Ureter (tissue), 1 donor: ENCODE data around the gene DMAC2L. TPM values are rescaled to one million over a fixed set of nuclear protein-coding genes. Genes with fewer than 3 reads are reported as not detected.

Experiments used
- DNase-seq: peaks from one replicate; pipeline ENCODE4 v3.0.0-alpha.2; 2020; ENCODE audit warnings: low spot score
- total RNA-seq: library from RNA; stranded (reverse); gene quantifications from one replicate; pipeline ENCODE4 v1.2.4, GENCODE V29; 2023
- donor health status: DM: yes; HTN: yes; CAD: no.

The DMAC2L gene
- total RNA-seq, 1 donor from 2014 or later: 31.0 TPM

DNA sequence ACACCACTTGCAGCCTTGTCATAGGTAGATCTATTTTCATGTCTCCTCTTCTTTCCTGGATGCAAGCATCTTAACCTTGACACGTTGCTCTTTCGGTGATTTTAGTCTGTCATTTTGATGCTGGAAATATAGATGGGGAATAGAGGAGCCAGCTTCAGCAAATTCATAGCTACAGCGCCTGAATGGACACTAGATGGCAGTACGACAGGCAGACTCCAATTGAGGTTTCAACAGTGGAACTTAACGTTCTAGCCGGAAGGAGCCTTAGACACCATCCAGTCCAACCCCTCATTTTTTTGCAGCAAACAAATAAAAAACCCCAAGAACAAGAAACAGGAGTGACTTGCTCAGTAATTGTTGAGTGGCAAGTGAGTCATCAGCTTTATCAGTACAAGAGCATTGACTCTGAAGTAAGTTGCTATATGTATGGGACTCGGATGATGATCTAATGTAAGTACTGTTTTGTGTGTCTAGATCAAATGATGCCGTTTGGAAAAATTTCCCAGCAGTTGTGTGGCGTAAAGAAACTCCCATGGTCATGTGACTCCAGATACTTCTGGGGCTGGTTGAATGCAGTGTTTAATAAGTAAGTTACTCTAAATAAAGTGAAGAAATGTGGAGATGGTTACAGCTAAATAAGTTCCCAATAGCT lies 9.0 kb downstream of the DMAC2L start:
- peak; percentile 74 for DNase-seq

DNA sequence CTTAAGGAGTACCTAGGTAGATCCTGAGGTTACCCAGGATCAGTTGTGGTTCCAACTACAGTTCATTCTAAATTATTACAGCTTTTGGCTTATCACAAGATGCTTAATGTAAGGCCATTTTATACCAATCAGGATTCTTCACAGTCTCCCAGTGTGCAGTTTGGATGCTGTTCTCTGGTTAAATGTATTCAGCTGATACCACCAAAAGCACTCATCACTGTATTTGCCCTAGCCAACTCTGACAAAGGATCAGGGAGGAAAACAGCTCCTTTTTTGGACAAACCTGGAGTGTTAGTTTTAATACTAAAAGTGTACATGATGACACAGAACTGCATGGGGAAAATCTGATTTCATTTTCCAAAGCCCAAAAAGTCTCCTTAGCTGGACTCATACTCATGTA lies 19.5 kb downstream of the DMAC2L start:
- DNase-seq: no peak

DNA sequence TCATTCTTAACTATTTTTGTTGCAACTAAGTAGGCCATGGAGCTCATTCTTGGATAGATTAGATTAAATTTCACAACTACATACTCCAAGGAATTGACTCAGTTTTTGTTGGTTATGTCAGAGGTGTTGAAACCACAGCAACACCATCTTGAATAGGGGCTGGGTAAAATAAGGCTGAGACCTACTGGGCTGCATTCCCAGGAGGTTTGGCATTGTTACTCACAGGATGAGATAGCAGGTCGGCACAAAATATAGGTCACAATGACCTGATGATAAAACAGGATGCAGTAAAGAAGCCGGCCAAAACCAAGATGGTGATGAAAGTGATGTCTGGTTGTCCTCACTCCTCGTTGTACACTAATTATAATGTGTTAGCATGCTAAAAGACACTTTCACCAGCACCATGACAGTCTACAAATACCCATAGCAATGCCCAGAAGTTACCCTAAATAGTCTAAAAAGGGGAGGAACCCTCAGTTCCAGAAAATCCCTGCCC lies 20.9 kb downstream of the DMAC2L start:
- DNase-seq: no peak

DNA sequence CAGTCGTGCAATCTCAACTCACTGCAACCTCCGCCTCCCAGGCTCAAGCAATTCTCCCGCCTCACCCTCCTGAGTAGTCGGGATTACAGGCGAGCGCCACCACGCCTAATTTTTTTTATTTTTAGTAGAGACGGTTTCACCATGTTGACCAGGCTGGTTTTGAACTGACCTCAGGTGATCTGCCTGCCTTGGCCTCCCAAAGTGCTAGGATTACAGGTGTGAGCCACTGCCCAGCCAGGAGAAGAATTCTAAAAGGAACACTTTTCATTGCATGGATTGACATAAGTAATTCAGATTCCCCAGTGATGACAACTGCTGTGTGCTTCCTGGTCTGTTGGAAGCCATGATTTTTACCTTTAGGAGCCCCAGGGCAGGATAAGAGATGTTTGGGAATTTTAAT lies 22.1 kb downstream of the DMAC2L start:
- no peak for DNase-seq

DNA sequence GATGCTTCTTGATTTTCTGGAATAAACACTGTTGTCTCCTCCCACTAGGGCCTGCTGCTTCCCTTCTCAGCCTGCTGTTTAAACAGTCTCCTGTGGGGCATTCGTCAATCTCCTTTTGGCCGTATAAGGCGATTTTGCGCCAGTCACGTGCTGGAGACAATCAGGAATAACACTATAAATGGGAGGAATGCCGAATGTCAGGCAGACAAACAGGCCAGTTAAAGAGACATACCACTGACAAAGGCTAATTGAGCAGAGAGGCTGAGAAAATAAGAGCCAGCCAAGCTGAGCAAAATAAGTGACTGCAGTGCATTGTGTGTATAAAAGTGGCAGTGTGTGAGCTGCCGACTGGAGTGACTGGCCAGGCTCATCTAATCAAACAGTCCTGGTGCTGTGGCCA lies 23.3 kb downstream of the DMAC2L start:
- no peak for DNase-seq

DNA sequence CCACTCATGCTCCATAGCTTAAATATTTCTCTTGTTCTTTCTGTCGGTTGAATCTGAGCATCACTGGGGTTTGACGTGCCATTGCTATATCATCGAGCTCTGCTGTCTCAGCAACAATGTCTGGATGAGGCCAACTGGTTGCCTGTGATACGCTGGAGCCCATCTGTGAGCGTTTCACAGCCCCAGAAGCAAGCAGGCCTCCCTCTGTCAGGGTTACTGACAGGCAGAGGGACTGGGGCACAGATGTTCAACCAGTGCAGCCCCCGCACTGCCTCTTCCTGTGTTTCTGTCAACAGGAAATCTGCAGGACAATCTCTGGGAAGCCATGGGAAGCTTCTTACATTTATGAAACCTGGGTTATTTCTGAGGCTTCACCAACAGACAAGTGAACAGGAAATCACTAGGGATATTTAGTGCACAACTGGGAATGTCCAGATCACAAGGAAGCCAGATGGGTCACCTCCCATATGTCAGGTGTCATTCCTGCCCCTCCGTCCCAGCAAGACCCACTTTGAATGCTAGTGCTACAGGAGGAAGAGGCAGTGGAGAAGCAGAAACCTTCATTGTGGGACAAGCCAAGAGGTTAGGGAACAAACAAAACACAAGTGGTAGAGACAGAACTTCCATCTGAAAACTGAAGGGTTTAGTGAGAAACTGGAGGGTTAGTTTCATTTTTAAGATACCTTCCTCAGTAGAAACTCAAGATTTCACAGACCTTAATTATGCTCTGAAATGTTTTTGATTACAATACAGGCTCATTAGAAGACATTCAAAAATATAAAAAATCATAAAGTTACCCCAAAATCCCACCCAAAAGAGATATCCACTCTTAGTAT lies 24.1 kb downstream of the DMAC2L start:
- DNase-seq: no peak

DNA sequence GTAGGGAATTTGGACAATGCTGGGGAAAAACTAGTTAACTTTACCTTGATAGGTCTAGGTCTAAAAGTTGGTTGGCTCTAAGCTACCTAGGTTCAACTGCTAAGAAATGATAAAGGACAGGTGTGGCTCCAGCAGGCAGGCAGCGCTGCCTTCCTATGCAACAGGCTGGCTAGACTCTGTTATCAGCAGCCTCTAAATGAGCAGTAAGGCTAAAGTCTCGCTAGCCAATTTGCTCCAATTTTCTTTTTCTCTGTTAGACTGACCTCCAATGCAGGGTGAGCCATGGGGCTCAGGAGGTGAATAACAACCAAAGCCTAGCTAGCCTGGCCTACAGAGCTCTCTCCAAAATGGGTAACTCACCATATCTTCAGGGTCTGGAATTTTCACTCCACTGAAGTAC lies 26.5 kb downstream of the DMAC2L start:
- no peak for DNase-seq

DNA sequence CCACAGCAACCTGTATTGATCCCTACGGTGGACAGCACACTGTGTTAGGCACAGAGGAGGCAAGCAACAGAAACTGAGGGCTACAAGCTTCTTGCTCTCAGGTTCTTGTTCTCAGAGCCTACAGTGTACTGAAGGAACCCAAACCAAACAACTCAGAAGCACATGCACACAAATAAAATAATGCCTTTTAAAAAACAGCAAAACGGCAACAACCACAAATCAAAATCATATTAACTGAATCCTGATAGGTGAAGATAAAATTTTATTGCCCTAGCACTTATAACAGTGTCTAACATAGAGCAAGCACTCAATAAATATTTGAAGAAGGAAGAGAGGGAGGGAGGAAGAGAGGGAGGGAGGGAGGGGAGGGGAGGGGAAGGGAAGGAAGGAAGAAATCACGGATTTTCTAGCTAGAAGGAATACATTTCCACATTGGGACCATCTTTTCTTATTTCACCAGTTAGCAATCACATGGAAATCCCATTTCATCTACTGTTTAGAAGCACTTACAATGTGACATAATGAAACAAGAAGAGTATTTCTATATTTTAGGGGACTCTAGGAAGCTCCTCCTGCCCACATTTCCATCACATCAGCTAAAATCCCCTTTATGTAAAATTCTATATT lies 27.2 kb downstream of the DMAC2L start:
- DNase-seq: no peak

DNA sequence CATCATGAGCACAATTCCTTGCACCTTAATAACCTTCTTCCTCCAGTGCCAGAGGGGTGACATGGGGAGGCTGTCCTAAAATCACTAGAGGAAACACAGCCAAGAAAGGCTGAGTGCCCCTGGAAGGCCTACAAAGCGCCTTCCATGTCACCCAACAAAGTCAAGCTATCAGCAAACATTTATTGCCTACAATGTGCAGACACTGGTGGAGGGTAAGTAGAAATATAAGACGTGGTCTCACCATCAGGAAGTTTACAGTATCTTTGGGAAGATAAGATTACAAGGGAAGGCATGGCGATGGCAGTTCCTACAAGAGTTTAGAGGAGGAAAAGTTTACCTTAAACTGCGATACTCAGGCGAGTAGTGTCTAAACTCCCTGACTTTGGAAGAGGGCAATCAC lies 27.9 kb downstream of the DMAC2L start:
- no peak for DNase-seq

DNA sequence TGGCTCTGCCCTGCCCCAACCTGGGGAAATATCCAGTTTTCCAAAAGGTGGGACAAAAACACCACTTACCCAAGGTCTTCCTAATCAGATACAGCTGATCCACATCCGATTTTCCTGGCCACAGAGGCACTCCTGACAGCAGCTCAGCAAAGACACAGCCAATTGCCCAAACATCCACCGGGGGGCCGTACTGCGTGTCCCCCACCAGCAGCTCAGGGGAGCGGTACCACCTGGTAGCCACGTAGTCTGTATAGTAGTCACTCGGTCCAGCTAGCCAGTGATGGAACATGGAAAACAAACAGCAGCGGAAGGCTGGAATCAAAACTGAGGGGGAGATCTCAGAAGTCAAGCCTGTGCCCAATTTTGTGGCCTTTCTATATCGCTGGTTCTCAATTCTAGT lies 28.8 kb downstream of the DMAC2L start:
- no peak for DNase-seq

DNA sequence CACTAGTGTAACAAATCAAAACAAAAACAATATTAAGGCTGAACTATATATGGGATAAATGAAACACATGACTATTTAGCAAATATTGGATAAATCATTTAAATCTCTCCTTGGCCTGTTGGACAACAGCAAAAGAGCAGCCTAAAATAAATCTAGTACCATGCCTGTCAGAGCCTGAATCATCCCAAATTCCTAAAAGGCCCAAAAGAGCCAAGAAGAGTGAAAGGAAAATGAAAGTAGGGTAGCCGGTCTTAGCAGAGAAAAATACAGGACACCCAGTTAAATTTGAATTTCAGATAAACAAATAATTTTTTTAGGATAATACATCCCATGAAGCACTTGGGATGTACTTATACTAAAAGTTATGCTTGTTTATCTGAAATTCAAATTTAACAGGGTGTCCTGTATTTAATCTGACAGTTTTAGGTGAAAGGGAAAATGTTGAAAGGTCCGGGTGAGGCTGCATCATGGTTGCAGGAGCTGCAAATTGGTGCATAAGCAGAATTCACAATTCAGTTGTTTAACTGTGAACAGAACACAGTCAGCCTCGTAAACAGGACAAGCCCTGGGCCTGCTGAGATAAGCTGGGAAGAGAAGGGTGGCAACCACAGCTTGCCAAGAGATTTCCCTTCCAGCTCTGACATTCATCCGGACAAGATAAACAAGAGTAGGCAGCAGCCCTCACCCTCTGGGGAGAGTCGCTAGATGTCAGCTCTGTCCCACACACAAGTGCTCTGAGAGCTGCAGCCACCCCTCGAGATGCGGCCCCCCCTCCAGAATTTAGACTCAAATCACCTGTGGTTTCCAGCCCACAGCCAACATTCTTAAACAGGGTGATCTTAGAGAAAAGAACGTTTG lies 30.3 kb downstream of the DMAC2L start:
- peak; percentile 69 for DNase-seq

DNA sequence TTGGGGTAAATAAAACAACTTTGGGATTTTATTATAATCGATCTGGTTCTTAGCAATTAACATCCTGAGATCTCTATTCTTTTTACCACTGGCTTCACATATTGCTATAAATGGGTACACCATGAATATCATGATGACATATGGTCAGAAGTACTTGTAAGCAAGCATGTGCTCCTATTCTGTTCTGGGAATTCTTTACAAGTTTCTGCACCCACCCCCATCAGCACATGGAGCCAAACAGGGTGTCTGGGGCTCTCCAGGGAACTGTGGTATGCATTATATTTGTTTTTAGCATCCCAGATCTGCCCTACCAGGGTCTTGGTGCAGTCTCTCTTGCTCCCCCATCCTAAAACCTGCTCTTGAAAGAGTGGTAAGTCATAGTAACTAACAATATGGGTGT lies 31.3 kb downstream of the DMAC2L start:
- DNase-seq: no peak

DNA sequence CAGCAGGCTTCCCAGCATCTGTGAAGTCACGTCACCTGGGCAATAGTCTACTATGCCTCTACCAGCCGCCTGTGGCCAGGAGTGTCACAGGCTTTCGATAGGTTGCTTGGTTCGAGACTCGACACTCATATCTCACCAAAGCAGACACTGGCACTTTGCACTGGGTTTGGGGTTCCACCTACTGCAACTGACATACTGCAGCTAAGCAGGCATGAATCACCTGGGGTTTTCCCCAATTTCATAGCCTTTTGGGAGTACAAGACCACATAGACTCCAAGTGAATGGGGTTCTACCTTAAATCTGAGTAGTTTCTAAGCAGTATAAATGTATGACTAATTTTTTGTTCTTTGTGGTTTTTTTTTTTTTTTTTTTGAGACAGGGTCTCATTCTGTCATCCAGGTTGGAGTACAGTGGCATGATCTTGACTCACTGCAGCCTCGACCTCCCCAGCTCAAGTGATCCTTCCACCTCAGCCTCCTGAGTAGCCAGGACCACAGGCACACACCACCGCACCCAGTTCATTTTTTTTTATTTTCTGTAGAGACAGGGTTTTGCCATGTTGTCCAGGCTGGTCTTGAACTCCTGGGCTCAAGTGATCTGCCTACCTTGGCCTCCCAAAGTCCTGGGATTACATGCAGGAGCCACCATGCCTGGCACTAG lies 32.1 kb downstream of the DMAC2L start:
- no peak for DNase-seq

DNA sequence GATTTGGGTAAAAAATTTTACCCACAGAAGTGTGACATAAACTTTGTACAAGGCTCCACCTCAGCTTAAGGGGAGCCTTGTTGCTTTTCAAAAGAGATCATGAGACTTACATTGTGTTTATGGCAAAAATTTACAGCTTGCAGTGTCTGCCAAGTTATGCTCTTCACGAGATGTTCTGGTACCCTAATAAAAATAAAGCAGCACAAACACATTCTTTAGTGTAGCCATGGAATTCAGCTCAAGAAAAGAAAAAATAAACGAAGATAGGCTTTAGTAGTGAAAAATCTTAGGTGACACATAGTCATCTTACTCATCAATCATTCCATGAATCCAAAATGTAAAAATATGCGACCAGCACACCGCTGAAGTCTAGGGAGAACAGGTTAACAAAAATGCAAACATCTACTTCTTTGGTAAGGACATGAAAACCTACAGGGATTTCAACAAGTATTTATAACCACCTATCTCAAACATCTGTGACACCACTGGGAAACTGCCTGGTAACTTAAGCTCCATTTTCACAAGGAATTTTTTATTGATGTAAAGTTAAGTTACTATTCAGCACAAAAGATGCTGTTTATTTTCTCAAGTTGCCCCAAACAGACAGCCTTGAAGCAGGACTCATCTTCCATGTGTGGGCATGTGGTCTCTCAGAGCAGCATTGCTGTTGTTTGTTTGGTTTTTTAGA lies 32.9 kb downstream of the DMAC2L start:
- no peak for DNase-seq

DNA sequence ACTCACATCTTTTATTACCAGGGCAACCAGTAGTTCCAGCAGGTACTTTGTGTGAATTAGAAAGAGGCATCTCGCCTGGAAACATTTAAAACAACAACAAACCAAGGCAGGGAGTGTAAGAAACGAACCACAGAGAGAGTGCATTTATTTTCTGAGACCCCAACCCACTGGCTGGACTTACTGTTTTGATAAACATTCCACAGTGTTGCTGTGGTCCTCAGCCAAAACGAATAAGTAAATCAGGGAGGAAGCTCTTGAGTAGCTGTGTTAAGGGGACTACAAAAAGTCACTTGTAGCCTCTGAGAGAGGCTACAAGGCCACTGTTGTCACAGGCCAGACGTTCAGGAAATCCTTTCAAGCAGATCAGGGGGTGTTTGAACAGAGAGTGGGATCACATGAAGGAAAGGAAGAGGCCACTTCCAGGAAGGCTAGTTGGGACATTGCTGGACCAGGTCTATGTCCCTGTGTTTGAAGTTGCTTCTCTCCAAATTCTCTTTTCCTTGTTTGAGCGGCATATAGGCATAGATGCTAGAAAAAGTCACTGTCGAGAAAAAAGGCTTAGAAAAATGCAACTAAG lies 33.8 kb downstream of the DMAC2L start:
- no peak for DNase-seq

DNA sequence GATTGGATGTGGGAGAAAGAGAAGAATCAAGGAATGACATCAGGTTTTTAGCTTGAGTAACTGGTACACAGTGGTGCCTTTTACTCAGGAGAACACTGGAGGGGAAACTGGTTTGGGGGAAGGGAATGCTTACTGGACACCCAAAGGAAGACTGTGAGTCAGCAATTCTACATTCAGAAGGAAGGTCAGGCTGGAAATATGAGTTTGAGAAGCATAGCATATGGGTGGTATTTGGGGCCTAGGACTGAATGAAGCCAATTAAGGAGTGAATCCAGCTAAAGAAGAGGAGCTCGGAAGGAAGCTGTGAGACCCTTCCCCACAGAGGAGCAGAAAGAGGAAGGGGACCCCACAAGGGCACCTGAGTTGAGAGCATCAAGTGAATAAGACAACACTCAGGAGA lies 35.4 kb downstream of the DMAC2L start:
- no peak for DNase-seq

DNA sequence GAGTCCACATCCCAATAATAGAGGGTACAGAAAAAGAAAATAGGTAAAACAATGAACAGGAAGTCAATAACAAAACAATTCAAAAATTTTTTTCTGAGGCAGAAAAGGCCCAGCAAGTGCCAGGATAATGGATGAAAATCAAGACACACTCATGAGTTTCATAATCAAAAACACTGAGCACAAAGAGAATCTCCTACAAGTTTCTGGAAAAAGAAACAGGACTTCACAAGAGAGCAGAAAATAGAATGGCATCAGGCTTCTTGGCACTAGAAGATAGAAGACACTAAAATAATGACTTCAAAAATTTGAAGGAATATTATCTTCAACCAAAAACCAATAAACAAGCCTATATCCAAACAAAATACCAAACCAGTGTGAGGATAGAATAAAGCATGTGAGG lies 36.8 kb downstream of the DMAC2L start:
- DNase-seq: no peak

DNA sequence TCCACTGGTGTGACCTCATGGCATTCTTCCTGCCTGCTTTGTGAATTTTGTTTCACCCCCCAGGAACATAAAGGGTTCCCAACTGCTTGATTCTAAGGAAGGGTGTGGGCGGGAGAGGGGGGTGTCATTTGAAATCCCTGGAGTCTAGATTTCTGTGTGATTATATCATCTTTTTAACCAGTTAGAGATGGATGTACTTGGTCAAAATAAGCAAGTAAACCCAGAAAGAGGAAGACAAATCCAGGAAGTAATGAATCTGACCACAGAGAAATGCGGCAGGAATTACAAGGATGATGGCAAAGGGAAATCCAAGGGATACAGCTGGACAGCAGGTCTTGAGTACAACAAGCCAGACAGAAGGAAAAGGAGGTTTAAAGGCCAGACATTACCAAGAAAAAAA lies 38.9 kb downstream of the DMAC2L start:
- DNase-seq: no peak

DNA sequence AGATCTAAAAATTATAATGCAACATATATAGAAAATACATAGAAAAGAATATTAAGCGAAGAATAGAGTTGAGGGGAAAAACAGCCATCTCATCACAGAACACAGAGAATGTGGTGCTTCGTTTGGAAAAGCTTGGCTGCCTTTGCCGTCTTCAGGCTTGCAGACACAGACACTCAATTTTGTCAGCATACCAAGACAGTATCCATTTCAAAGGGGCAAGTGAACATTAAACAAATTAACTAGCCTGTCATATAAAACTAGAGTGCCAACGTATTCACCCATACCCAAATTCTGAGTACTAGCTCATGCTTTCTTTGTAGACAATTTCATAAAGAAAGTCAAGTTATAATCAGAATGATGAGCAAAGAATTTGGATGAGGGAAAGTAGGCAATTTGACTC lies 40.5 kb downstream of the DMAC2L start:
- no peak for DNase-seq

DNA sequence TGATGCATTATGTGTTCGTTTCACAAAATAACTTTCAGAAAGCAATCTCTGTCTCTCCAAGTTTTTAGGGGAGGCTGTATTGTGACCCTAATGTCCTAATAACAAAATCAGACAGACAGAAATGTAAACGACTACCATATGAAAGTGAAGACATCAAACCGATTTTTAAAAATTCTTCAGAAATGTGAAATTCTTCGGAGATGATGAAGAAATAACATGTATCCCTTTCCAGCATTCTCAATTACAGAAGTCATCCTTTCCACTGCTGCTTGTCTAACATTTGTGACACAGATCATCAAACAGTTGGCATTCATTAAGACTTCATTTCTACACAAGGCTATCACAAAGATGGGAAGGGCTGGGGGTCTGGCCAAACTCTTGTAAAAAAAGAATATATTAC lies 41.0 kb downstream of the DMAC2L start:
- no peak for DNase-seq
